H9 (cell line): ENCODE data around the gene TULP3. TPM values are rescaled to one million over a fixed set of nuclear protein-coding genes. Genes with fewer than 3 reads are reported as not detected.

Experiments
- DNase-seq: peaks from one replicate; pipeline ENCODE4 v3.0.0-alpha.2; 2017
- H2AFZ ChIP-seq: one replicate; pipeline ENCODE4 v1.6.1; 2013; ENCODE audit warnings: mild to moderate bottlenecking, low read length, control low read depth, moderate library complexity
- H2AK5ac ChIP-seq: 2 replicates; pipeline ENCODE4 v1.6.1; 2013; ENCODE audit warnings: low read length, control low read depth, mixed read lengths; ENCODE audit not compliant: insufficient read length
- H2BK120ac ChIP-seq: one replicate; pipeline ENCODE4 v1.6.1; 2013; ENCODE audit warnings: low read depth, mild to moderate bottlenecking, low read length, control low read depth, inconsistent platforms; ENCODE audit not compliant: poor library complexity, severe bottlenecking
- H2BK12ac ChIP-seq: 2 replicates; pipeline ENCODE4 v1.6.1; 2013; ENCODE audit warnings: low read length, control low read depth, mixed read lengths, low read depth; ENCODE audit not compliant: insufficient read length
- H2BK15ac ChIP-seq: 2 replicates; pipeline ENCODE4 v1.6.1; 2013; ENCODE audit warnings: low read depth, low read length, control low read depth
- H2BK20ac ChIP-seq: one replicate; pipeline ENCODE4 v1.6.1; 2013; ENCODE audit warnings: low read depth, mild to moderate bottlenecking, low read length, control low read depth, inconsistent platforms; ENCODE audit not compliant: poor library complexity, severe bottlenecking
- H2BK5ac ChIP-seq: 2 replicates; pipeline ENCODE4 v1.6.1; 2013; ENCODE audit warnings: low read length, control low read depth, mixed read lengths; ENCODE audit not compliant: insufficient read length
- H3K14ac ChIP-seq: 2 replicates; pipeline ENCODE4 v1.6.1; 2013; ENCODE audit warnings: low read length, control low read depth; ENCODE audit not compliant: insufficient read depth
- H3K18ac ChIP-seq: 2 replicates; pipeline ENCODE4 v1.6.1; 2013; ENCODE audit warnings: low read depth, mild to moderate bottlenecking, mixed read lengths, low read length, control low read depth; ENCODE audit not compliant: insufficient read length
- H3K23ac ChIP-seq: 2 replicates; pipeline ENCODE4 v1.6.1; 2013; ENCODE audit warnings: low read length, control low read depth, mixed read lengths, low read depth; ENCODE audit not compliant: insufficient read length
- H3K23me2 ChIP-seq: 2 replicates; pipeline ENCODE4 v1.6.1; 2013; ENCODE audit warnings: low read depth, mild to moderate bottlenecking, mixed read lengths, low read length, control low read depth; ENCODE audit not compliant: insufficient read length, poor library complexity, severe bottlenecking
- H3K27ac ChIP-seq: 2 replicates; pipeline ENCODE4 v1.5.1; 2013; ENCODE audit warnings: low read length, control low read depth, mixed read lengths, low read depth; ENCODE audit not compliant: insufficient read length
- H3K27me3 ChIP-seq: 2 replicates; pipeline ENCODE4 v1.6.1; 2013; ENCODE audit warnings: low read length, control low read depth, inconsistent platforms; ENCODE audit not compliant: insufficient read depth
- H3K4ac ChIP-seq: 2 replicates; pipeline ENCODE4 v1.6.1; 2013; ENCODE audit warnings: low read depth, mild to moderate bottlenecking, control low read depth, inconsistent platforms, low read length, moderate library complexity
- H3K4me1 ChIP-seq: 2 replicates; pipeline ENCODE4 v1.6.1; 2013; ENCODE audit warnings: low read length, control low read depth, inconsistent platforms; ENCODE audit not compliant: insufficient read depth
- H3K4me2 ChIP-seq: 2 replicates; pipeline ENCODE4 v1.6.1; 2013; ENCODE audit warnings: low read length, control low read depth, mixed read lengths; ENCODE audit not compliant: insufficient read length, insufficient read depth
- H3K56ac ChIP-seq: 2 replicates; pipeline ENCODE4 v1.6.1; 2013; ENCODE audit warnings: low read depth, mild to moderate bottlenecking, mixed read lengths, low read length, control low read depth; ENCODE audit not compliant: insufficient read length
- H3K79me1 ChIP-seq: 2 replicates; pipeline ENCODE4 v1.6.1; 2013; ENCODE audit warnings: low read depth, mild to moderate bottlenecking, moderate library complexity, low read length, control low read depth, inconsistent platforms; ENCODE audit not compliant: insufficient read depth, poor library complexity, severe bottlenecking
- H3K79me2 ChIP-seq: 2 replicates; pipeline ENCODE4 v1.6.1; 2013; ENCODE audit warnings: low read length, control low read depth, inconsistent platforms; ENCODE audit not compliant: insufficient read depth
- H3K9ac ChIP-seq: 2 replicates; pipeline ENCODE4 v1.6.1; 2013; ENCODE audit warnings: low read length, control low read depth, mixed read lengths; ENCODE audit not compliant: insufficient read length; ENCODE audit errors: extremely low read depth
- H3K9me3 ChIP-seq: one replicate; pipeline ENCODE4 v1.6.1; 2013; ENCODE audit warnings: low read depth, low read length, inconsistent platforms; ENCODE audit not compliant: control insufficient read depth
- H3T11ph ChIP-seq: one replicate; pipeline ENCODE4 v1.6.1; 2013; ENCODE audit warnings: mild to moderate bottlenecking, low read length, control low read depth, inconsistent platforms
- H4K20me1 ChIP-seq: one replicate; pipeline ENCODE4 v1.6.1; 2013; ENCODE audit not compliant: control insufficient read depth, insufficient read length, insufficient read depth
- H4K5ac ChIP-seq: 2 replicates; pipeline ENCODE4 v1.6.1; 2013; ENCODE audit warnings: low read depth, mild to moderate bottlenecking, mixed read lengths, low read length, control low read depth; ENCODE audit not compliant: insufficient read length
- H4K8ac ChIP-seq: replicated peaks from 2 replicates; pipeline ENCODE4 v1.6.1; 2013; ENCODE audit warnings: low read length, control low read depth, mixed read lengths, low read depth; ENCODE audit not compliant: insufficient read length
- H4K91ac ChIP-seq: 2 replicates; pipeline ENCODE4 v1.6.1; 2013; ENCODE audit warnings: low read depth, mild to moderate bottlenecking, moderate library complexity, mixed read lengths, low read length, control low read depth; ENCODE audit not compliant: insufficient read length
- H3K27ac Mint-ChIP-seq, 3 experiments: 2 replicates in 2 of 3; 3 replicates in 1 of 3; pipeline ENCODE4 v1.8.0; 2020 to 2021; ENCODE audit warnings: mixed read lengths in 3 of 3, mild to moderate bottlenecking in 1 of 3, moderate library complexity in 1 of 3
- H3K27me3 Mint-ChIP-seq: 2 replicates; pipeline ENCODE4 v1.8.0; 2021; ENCODE audit warnings: low read depth, mild to moderate bottlenecking, moderate library complexity, mixed read lengths
- H3K36me3 Mint-ChIP-seq, 3 experiments: 2 replicates in 2 of 3; 3 replicates in 1 of 3; pipeline ENCODE4 v1.8.0; 2020 to 2021; ENCODE audit warnings: low read depth in 3 of 3, mixed read lengths in 3 of 3; ENCODE audit not compliant: insufficient read depth in 1 of 3
- H3K4me1 Mint-ChIP-seq, 2 experiments: 2 replicates each; pipeline ENCODE4 v1.8.0; 2020; ENCODE audit warnings: mixed read lengths in 2 of 2
- H3K4me3 Mint-ChIP-seq, 2 experiments: 2 replicates in 1 of 2; 3 replicates in 1 of 2; pipeline ENCODE4 v1.8.0; 2020 to 2021; ENCODE audit warnings: mild to moderate bottlenecking in 2 of 2, mixed read lengths in 2 of 2, moderate library complexity in 1 of 2
- H3K9me3 Mint-ChIP-seq, 2 experiments: 2 replicates in 1 of 2; 3 replicates in 1 of 2; pipeline ENCODE4 v1.8.0; 2020; ENCODE audit warnings: mild to moderate bottlenecking in 2 of 2, mixed read lengths in 2 of 2, moderate library complexity in 1 of 2
- WGBS: extraction: QIAGEN DNeasy Blood & Tissue Kit; methylation state at CpG from one replicate; pipeline ENCODE4 v1.1.7; 2013; ENCODE audit warnings: missing lambda C conversion rate, low lambda C conversion rate, mixed read lengths; ENCODE audit not compliant: insufficient read length; ENCODE audit errors: extremely low coverage; 5-methylcytosine and 5-hydroxymethylcytosine counted together
- total RNA-seq: library from RNA; stranded (reverse); gene quantifications from 2 replicates; pipeline ENCODE4 v1.2.1, GENCODE V29; 2021
- TF ChIP-seq, protein P1 (sequence below): fragments of 200-600 bp; sonication (generic); conservative IDR thresholded peaks from 3 replicates; pipeline ENCODE4 v1.8.0; 2021; ENCODE audit warnings: antibody characterized with exemption, mild to moderate bottlenecking

The TULP3 gene
- total RNA-seq, 1 experiment from 2014 or later: 22.3 TPM

- Histone ChIP-seq H3K4ac (no peak overlapping the region), H3K56ac (no peak overlapping the region), H3K27me3 (no peaks in the 10 kb centered on the region), H3K79me1 (no peaks in the 10 kb centered on the region), H2BK120ac (no peak overlapping the region), H2BK12ac (no peak overlapping the region), H3K14ac (no peak overlapping the region), H3K9me3 (no peaks in the 10 kb centered on the region), H2AK5ac (no peak overlapping the region), H2AFZ (no peak overlapping the region), H2BK15ac (no peak overlapping the region), H3K23ac (no peak overlapping the region), H3K4me1 (no peaks in the 10 kb centered on the region), H3K23me2 (no peaks in the 10 kb centered on the region), H3K9ac (no peak overlapping the region), H2BK20ac (no peak overlapping the region), H4K5ac (no peak overlapping the region), H2BK5ac (no peak overlapping the region), H3K79me2 (no peaks in the 10 kb centered on the region), H3K27ac (no peak overlapping the region), H4K91ac (no peak overlapping the region), H3K18ac (no peak overlapping the region), H3K4me2 (no peak overlapping the region), H3T11ph (no peak overlapping the region), H4K8ac (no peak overlapping the region), H4K20me1 (no peaks in the 10 kb centered on the region)
- Mint-ChIP-seq H3K27ac (no peak overlapping the region), H3K4me3 (no peak overlapping the region), H3K27me3 (no peaks in the 10 kb centered on the region), H3K9me3 (no peaks in the 10 kb centered on the region), H3K36me3 (peaks cover 3 to 50% (median 45%) of the 10 kb centered on the region in 3 experiments; a peak in 6 of 7 replicates), H3K4me1 (no peaks in the 10 kb centered on the region)
- TF ChIP-seq, protein P1, sequence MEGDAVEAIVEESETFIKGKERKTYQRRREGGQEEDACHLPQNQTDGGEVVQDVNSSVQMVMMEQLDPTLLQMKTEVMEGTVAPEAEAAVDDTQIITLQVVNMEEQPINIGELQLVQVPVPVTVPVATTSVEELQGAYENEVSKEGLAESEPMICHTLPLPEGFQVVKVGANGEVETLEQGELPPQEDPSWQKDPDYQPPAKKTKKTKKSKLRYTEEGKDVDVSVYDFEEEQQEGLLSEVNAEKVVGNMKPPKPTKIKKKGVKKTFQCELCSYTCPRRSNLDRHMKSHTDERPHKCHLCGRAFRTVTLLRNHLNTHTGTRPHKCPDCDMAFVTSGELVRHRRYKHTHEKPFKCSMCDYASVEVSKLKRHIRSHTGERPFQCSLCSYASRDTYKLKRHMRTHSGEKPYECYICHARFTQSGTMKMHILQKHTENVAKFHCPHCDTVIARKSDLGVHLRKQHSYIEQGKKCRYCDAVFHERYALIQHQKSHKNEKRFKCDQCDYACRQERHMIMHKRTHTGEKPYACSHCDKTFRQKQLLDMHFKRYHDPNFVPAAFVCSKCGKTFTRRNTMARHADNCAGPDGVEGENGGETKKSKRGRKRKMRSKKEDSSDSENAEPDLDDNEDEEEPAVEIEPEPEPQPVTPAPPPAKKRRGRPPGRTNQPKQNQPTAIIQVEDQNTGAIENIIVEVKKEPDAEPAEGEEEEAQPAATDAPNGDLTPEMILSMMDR: no peak
- no peak for DNase-seq
- WGBS: no CpG with 5 or more reads among the region's 3 CpGs
Measured at GRCh38 chr12:2937500-2937899, 46.8 kb downstream of the TULP3 start.
